GM23248 (cell line): ENCODE results near the gene GPR50.

Experiments
- EZH2 ChIP-seq: fragments of 200-600 bp; sonication (generic); IDR thresholded peaks from 2 replicates; pipeline ENCODE4 v1.6.1; 2018; ENCODE audit warnings: antibody characterized with exemption, mild to moderate bottlenecking; ENCODE audit not compliant: insufficient read depth, poor library complexity, severe bottlenecking
- EZH2phosphoT487 ChIP-seq: fragments of 200-600 bp; sonication (generic); IDR thresholded peaks from 2 replicates; pipeline ENCODE4 v1.6.1; 2018; ENCODE audit warnings: antibody characterized with exemption, moderate library complexity, mild to moderate bottlenecking, low read depth; ENCODE audit not compliant: insufficient read depth

DNA sequence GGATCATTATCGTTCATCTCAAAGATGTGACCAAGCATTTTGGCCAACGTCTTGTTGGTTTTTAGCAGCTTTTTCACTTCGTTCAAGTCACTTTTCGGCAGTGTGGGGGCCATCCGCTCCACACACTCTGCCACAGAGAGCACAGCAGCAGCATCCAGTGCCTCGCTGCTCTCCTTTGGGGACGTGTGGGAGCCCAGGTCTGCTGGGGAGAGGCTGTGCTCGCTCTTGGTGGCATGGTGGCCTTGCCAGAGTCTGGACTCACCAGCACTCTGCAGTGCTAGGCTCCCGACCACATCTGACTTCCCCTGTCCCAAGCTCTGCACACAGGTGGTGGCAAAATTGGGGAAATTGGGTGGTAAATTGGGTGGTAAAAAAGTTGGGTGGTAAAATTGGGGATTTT, 50.6 kb downstream of the GPR50 start:
- TF ChIP-seq EZH2: no peak
- no peak for TF ChIP-seq EZH2phosphoT487
